ENCODE results near the gene CELF2.

CELF2 gene

DNA sequence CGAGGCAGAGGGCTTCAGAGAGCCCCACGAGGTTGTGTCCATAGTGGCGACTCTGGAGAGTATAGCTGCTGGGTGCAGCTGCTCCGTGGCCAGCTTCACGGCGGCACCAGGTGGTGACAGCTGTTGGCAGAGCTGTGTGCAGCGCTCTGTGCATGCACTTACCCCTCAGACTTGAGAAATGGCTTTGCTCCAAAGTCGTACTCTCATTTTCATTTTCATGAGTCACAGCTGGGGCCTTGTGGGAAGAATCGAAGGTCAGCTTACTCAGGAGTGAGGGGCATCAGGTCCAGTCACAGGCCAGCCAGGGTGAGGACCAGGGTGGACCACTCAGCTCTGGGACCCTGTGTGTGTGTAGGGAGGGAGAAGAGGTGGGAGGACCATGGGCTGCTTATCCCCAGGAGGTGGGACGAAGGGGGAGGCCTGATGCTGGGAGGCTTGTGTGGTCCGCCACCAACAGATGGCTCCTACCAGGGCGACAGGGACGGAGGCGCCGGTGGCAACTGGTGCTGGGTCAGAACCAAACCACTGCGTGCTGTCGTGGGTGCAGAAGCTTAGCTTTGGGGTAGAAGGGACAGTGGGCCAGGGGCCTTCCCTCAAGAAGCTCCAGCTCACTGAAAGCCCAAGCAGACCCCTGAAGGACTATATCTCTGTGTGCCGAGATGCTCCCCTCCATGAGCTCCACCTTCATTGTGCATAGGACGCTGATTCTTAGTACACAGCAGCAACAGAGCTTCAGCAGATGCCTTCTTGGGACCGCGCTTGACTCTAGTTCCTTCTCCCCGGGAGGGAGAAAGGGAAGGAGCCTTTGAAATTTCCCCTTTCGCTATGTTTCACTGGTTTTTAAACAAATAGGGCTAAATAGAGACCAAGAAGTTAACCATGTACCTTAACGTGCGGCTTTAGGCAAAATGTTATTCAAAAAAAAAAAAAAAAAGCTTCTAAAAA is 225.0 kb downstream of the CELF2 start:
- no peak for DNase-seq (ENCODE audit: low read depth in 1 of 2, low spot score in 1 of 2)

DNA sequence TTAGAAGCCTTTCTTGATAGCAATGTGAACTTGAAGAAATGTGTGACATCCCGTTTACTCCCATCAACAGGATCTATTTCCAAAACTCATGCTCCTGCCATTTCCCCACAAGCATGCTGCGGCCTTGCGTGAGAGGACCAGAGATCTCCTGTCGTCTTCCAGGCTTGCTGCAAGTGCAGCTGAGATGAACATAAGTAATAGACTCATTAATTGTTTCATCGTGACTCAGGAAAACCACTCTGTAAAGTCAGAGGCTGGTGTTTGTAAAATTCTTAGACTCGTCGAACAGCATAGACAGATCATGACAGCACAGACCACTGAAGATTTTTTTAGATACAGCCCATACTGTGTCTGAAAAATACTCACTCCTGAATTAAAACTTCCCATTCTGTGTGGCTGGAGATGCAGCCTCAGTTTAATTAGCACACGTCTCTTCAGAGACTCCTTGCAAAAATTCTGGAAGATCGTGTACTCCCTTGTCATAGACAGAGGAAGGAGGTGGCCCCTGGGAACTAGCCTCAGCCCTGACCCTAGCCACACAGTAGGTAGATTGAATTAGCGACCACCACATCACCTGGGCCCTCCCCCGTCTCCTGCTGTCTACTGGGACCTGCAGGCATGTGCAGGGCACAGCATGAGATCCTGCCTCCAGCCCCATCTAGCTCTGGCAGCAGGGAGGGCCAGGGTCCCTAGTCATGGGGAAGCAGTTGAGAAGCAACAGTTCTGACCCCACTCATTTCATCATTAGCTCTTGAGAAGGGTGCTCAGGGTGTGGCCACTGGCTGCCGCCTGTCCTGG is 226.0 kb downstream of the CELF2 start:
- DNase-seq (ENCODE audit: low read depth in 1 of 2, low spot score in 1 of 2): no peak

DNA sequence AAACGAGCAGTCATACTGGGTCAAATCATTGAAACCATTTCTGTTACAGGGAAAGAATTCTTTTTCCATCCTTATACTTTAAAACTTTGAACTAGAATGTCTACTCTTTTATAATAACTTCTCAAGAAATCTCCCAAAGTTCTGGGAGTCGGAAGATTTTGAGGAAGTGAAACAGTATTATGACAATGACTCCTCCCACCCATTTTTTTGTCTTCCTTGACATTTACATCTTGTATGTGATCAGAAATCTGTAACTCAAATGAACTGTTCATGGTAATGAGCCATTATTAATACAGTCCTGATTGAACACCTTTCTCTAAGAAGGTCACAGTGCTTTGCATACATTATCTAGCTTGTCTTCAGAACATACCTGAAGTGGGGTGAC is 227.4 kb downstream of the CELF2 start:
- no peak for DNase-seq (ENCODE audit: low read depth in 1 of 2, low spot score in 1 of 2)

DNA sequence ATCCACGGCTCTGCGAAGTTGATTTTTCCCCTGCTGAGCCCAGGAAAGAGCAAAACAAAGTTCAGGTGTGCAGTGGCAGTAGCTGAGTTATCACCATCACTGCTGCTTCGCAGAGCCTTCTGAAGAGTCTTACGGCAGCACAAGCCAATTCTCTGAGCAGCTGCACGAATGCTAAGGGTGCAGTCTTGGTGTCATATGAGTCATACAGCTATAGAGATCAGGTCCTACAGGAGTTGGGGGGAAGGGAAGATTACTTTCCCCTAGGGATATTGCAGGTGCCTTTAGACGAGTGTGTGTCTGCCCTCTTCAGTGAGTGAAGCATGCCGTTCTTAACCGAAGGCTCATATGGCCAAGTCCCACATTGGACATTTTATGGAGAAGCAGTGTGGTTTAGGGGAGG is 227.8 kb downstream of the CELF2 start:
- no peak for DNase-seq (ENCODE audit: low read depth in 1 of 2, low spot score in 1 of 2)

DNA sequence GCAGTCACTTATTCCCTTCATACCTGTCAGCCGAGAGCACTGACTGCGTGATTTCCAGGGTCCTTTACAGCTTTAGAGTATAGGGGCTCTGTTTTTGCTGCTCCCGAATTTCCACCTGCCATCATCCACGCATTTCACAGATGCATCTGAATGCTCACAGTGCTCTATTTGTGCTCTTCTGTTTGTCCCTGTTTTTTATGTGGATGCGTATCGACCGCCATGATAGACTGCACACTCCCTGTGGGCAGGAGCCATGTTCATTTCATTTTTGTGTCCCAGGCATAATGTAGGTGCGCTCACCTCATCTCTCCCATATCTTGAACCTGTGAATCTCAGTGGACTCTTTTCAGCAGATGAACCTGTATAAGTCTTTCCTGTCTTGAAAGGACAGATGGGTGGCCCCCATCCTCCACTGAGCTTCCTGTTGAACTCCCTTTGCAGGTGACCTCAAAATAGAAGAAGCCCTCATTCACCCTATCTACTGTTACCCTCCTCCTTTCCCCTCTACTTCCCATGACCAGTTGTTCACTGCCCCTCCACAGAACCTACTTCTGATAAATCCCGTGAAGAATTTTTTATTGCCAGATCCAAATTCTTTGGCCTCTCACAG is 228.4 kb downstream of the CELF2 start:
- no peak for DNase-seq (ENCODE audit: low read depth in 1 of 2, low spot score in 1 of 2)

DNA sequence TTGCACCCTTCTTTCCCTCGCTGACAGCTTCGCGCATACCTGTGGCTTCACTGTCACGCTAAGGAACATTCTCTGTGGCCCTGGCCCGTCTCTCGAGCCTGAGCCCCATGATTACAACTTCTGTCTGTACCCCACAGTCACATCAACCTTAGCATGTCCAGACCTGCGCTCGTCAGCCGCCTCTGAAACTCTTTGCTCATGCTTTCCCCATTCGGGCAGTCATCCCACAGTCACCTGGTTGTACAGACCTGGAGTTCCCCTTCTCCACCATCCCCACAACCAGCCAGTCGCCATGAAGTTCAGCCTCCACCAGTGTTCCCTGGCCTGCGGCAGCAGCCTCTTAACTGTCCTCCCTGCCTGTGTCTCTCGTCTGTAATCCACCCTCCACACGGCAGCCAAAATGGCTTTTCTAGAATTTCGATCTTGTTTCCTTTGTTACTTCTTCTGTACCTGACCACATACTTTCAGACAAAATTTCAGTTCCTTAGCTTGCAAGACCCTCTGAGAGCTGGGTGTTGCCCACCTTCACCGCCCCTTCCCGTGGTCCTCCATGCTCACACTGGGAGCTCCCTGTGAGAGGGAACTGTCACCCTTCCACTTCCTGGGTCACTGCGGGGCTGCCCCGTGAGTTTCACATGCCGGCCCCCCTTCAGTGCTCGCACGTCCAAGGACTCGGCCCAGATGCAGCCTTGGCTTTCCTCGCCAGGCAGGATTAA is 229.2 kb downstream of the CELF2 start:
- DNase-seq (ENCODE audit: low read depth in 1 of 2, low spot score in 1 of 2): no peak

DNA sequence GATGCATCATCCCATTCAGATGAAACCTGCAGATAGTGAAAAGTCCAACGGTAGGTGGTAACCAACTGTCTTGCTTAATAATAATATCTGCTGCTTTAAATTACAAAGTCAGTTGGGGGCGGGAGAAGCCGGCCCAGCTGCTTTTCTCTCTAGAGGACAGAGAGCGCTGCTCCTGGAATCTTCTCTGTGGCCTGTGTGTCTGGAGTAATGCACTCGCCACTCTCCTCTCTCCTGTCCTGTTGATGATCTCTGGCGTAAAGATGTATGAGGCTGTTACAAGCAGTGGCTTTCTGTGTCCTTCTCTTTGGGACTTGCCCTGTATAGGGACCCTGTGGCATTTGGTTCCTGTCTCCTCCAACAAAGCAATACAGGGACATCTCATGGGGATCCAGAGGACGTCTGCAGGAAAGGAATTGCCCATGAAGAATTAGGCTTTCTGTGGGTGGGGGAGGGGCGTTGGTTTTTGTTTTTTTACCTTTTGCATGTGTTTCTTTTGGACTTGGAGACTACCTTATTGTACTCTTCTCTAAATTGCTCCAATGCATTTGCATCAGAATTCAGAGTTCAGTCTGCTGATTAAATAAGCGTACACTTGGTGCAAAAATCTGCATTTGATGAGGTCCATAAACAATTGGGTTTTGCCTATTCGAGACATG is 231.6 kb downstream of the CELF2 start:
- no peak for DNase-seq (ENCODE audit: low read depth in 1 of 2, low spot score in 1 of 2)

DNA sequence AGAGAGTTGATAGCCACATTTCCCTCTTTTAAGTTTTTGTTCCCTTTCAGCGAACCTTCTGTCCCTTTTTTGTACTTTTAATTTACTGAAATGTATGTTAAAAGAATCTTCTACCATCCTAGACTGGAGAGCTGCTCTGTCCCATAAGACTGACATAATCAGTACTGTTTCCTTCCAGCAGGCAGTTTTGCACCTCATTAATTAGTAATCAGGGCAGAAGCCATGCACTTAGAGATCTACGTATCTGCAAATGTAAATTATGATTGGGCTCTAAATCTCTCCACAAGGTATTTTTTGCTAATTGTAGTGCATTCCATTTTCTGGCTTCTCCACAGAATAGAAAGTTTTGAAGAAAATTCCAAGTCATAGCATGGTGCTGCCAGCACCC is 232.1 kb downstream of the CELF2 start:
- DNase-seq (ENCODE audit: low read depth in 1 of 2, low spot score in 1 of 2): no peak

DNA sequence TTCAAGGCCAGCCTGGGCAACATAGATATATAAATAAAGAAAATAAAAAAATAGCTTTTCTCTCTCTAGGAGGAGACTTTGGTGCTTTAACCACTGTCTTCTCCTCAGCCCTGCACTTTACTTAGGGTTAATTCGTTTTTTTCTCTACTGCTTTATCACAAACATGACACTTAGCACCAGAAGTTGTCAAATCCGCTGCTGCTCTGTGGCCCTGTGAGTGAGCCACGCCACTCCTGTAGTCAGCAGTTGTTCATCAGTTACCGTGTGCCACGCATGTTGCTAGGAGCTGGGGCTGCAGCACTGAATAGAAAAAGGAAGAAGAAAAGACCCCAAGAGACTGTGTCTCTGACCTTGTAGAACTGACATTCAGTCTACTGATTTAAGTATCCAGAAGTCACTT is 232.6 kb downstream of the CELF2 start:
- no peak for DNase-seq (ENCODE audit: low read depth in 1 of 2, low spot score in 1 of 2)

DNA sequence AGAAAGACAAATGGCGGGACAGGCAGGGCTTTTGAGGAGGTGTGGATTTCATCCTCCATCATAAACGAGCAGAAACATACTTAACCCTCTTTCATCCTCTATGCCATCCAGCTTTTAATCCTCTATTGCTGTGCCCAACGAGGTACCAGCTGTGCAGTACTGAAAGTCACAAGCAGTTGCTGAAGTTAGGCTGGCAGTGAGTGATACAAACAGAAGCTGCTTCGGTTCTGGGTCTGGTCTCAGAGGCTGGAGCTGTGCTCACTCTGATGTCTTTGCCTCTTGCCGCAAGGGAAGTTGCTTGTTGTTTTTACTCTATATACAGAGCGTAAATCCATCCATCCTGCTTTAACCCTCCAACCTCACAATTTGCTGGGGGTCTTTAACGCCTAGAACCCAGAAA is 235.2 kb downstream of the CELF2 start:
- no peak for DNase-seq (ENCODE audit: low read depth in 1 of 2, low spot score in 1 of 2)

DNA sequence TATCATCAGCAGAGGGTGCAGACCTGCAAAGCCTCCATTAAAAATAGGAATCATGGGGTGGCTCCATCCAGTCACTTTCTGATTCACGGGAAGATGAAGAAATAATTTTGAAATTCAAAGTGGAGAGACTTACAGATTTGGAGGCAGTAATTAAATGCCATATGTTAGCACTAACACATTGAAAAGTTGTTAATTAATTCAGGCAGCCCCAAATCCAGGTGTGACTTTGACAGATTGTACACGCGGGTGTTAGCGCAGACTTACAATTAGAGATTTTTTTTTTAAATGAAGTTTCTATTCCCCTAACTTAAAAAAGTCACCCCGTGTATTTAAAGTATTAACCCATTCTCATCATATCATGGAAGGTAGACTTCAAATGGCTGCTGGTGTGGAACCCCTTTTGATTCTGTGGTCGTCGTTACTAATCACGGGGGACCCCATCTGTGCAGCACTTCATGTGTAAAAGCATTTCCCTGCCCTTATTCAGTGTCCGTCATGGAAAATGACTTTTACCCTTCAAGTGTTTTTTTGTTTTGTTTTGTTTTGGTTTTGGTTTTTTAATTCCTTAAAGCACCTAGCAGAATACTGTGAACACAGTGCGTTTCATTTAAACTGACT is 235.8 kb downstream of the CELF2 start:
- no peak for DNase-seq (ENCODE audit: low read depth in 1 of 2, low spot score in 1 of 2)

DNA sequence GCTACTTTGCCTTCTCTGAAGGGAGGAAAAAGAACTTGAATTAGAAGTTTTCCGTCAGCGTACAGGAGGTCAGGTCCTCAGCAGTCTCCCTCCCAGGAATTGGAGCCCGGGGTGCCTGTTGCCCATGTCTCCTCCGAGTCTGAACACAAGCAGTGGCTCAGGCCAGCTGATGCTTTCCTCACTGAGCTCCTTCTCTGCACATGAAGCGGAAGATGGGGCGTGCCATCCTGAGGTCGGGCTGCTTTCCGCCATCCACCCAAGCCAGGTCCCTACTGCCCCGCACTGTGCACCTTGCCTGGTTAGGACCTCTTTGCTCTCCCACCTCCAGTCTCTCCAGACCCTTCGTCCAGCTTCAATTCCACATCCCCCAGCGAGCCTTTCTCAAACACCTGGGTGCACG is 237.5 kb downstream of the CELF2 start:
- DNase-seq (ENCODE audit: low read depth in 1 of 2, low spot score in 1 of 2): no peak

DNA sequence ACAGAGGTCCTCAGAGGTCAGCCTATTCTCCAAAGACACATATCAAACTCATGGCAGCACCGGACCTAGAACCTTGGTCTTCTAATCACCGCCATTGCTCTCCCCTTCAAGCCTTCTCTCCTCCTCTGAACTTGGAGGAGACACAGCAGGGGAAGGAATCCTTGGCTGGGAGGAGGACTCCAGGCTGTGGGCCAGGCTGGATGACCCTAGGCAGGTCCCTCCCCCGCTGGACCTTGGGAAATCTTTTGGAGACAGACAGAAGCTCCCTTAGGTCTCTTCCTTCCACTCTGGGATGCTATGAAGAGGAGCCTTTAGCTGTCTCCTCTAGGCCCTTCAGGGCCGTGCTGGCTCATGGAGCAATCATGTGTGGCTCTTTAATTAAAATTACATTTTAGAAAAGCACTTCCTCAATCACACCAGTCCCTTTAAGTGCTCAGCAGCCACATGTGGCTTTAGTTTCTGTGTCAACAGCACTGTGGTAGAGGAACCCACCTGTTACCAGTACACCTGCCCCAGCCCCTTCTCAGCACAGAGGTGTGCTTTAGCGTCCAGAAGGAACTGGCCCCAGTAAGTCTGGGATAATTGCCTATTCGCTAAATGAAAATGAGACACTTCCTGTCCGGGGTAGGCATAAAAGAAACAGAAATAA is 238.2 kb downstream of the CELF2 start:
- no peak for DNase-seq (ENCODE audit: low read depth in 1 of 2, low spot score in 1 of 2)

DNA sequence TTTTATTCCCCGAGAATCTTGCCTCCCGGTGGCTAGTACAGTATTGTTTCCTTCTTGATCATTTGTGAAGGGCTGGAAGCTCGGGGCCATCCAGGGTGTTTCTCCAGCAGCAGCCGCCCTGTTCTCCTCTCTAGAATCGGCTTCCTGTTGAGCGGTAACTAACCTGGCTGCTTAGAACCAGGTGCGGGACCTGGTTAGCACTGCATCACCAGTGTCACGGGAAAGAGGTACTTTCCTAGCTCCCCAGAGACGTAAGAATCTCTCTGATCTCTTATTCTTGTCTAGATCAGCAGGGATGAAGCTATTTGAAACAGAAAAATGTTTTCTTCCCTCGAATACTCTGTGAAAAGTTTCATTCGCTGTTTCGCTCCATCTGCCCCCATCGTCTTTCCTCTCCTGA is 239.2 kb downstream of the CELF2 start:
- no peak for DNase-seq (ENCODE audit: low read depth in 1 of 2, low spot score in 1 of 2)

DNA sequence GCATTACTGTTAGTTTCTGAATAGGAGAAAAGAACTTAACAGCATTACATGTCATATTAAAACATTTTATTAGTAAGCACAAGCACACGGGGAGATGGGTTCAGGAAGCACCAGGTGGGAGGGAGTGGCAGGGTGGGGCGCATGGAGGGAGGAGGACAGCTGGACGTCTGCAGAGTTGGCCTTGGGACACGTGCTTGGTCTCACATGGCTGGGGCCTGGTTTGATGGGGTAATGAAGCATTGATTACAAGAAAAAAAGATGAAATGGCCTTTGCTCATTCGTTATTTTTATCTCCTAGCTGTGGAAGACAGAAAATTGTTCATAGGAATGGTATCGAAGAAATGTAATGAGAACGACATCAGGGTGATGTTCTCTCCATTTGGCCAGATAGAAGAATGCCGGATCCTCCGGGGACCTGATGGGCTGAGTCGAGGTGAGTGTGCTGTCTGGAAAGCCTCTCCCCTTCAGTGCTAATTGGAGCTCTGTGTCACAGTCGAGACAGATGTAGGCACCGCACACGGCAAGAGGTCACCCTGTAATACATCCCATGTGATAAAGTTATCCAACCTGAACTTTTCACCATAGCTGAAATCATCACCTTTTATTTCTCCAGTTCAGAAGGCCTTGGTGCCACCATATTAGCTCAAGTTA is 239.9 kb downstream of the CELF2 start:
- DNase-seq (ENCODE audit: low read depth in 1 of 2, low spot score in 1 of 2): no peak

DNA sequence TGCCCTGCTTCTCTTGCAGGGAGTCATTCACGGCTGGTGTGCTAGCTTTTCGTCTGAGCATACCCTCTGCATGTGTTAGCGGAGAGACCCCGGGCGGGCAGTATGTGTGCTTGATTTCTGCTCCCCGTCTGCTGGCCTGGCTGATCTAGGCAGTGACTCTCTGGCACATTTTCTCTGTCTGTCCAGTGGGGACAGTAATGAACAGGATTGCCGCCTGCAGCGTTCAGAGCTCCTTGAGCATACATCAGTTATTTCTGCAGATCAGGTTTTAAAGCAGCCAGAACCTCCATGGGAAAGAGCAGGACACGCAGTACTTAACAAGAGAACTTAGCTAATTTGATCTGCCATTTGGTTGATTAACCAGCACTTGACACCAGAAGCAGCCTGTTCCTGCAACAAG is 242.5 kb downstream of the CELF2 start:
- DNase-seq (ENCODE audit: low read depth in 1 of 2, low spot score in 1 of 2): no peak

DNA sequence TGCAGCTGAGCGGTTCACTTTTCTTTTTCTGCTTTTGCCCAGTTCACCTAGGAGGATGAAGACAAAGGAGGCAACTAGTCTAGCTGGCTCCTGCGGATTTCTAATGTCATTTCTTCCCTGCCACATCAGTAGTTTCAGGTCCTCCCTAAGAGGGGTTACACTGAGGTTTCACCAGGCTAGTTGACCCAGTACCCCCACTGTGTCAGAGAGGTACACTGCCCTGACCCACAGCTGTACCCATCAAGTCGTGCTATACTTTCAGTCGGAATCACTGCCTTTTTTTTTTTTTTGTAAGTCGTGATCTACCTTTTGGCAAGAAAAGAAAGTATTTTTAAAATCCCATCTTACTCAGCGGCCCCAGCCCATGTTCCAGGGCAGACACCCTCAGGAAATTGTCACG is 243.5 kb downstream of the CELF2 start:
- DNase-seq (ENCODE audit: low read depth in 1 of 2, low spot score in 1 of 2): no peak

DNA sequence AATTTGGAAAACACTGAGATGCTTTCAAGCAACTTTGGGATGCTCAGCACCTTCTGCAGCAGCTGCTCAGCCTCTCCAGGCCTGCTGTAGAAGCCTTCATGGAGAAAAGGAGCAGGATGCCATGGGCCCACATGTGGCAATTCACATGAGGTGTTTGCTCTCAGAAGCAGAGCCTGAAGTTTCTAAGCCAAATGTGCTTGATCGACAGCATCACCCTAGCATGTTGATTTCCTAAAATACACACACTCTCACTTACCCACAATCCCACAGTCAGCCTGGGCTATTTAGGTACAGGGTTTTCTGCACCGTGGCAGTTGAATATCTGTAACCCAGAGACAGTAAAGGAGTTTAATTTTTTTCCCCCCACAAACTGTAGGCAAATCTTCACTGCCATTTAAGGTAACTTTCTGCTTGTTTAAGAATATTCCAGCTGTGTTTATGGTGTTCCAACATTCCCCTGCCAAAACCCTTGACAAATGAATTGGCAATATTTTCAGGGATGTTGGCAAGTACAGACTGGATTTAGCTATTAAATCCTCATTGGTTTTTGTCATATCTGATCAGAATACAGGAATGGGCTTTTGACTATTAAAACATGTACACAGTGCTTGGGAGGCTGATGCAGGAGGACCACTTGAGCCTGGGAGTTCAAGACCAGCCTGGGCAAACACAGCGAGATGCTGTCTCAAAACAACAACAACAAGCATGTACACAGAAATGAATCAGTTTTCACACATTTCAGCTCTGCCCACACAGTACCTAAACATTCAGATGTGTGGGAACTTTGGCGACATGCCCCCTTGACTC is 244.2 kb downstream of the CELF2 start:
- DNase-seq (ENCODE audit: low read depth in 1 of 2, low spot score in 1 of 2): no peak

Data from activated T-helper 1 cell treated with anti-CD3 and anti-CD28 coated beads, Interleukin-2, amount 50 U/mL, for 16 hours (primary cell).